Measurements from ENCODE around the gene OSCP1. TPM values are rescaled to one million over a fixed set of nuclear protein-coding genes. Genes with fewer than 3 reads are reported as not detected.

Gene OSCP1
- total and polyA plus RNA-seq, 2 experiments from 2014 or later = 6.9 to 10.2 TPM

DNA sequence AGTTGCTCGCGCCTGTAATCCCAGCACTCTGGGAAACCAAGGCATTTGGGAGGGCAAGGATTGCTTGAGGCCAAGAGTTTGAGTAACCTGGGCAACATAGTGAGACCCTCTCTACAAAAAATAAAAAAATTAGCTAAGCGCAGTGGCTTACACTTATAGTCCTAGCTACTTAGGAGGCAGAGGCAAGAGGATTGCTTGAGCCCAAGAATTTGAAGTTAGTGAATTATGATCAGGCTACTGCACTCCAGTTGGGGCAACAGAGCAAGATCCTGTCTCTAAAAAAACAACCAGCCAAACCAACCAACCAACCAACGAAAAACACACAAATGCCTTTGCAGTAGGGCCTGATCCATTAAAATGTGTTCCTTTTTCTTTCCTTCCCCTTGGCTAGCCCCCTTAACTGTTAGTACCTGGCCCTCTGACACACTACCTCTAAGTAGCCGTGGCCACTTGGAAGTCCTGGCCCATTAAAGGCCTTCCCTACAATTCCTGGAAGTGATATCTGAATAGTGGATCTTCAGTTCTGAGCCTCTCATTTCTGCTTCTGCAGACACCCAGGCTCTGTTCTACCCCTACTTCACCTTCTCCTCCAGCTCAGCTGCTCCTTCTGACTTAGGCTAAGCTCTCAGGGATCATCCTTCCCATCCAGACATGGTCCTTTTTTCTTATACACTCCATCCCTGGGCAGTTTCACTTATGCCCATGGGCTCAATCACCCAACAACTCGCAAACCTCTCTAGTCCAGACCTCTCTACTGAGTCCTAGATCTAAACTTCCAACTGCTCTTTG, 3.5 kb upstream of the OSCP1 start:
- Histone ChIP-seq H3K27me3 (replicated peaks; ENCODE audit: insufficient read depth) (no peaks in the 10 kb centered on the region), H3K9ac (no peak overlapping the region), H3K4me2 (ENCODE audit: unreplicated experiment) (no peak overlapping the region), H2AFZ (no peak overlapping the region), H3K4me3 (no peak overlapping the region), H4K20me1 (ENCODE audit: insufficient read depth) (no peaks in the 10 kb centered on the region), H3K27ac (no peak overlapping the region), H3K36me3 (ENCODE audit: low read depth) (peaks cover 22% of the 10 kb centered on the region), H3K9me2 (ENCODE audit: insufficient read depth) (no peaks in the 10 kb centered on the region), H3K79me2 (ENCODE audit: insufficient read depth) (no peaks in the 10 kb centered on the region), H3K4me1 (ENCODE audit: insufficient read depth) (no peaks in the 10 kb centered on the region), H3K9me3 (ENCODE audit: low read depth) (no peaks in the 10 kb centered on the region), H3F3A (ENCODE audit: insufficient read depth) (0 out of 2 replicates have a peak, but pooled peaks cover 8% of the 10 kb centered on the region)
- TF ChIP-seq EZH2 (IDR thresholded peaks at IDR 0.05; ENCODE audit: insufficient read depth, poor library complexity, severe bottlenecking) (no peak), EZH2phosphoT487 (IDR thresholded peaks at IDR 0.05; ENCODE audit: insufficient read depth, low read depth) (no peak)
- 97 to 99% methylated on average over 6 of the region's 6 CpGs for WGBS, 2 experiments (ENCODE audit: low coverage in 1 of 2, low lambda C conversion rate in 2 of 2, missing lambda C conversion rate in 2 of 2)
- in situ Hi-C loops (cut with MboI) = no loop called here
- DNase-seq = no peak

DNA sequence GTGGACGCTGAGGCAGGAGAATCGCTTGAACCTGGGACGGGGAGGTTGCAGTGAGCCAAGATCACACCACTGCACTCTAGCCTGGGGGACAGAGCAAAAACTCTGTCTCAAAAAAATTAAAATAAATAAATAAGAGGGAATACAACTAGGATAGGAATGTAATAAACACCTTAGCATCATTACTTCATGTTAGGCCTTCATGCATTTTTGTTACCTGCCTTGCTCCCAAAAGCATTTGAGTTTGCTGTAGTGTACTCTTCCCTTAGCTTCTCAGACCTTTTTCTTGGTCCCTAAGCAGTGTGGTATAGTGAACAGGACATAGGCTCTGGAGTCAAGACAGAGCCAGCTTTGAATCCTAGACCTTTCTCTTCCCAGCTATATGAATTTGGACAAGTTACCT, 2.8 kb upstream of the OSCP1 start:
- H4K20me1 ChIP-seq (ENCODE audit: insufficient read depth) = no peaks in the 10 kb centered on the region
- H3K27me3 ChIP-seq (replicated peaks; ENCODE audit: insufficient read depth) = no peaks in the 10 kb centered on the region
- peaks cover 22% of the 10 kb centered on the region for H3K36me3 ChIP-seq (ENCODE audit: low read depth)
- H3K9me3 ChIP-seq (ENCODE audit: low read depth) = no peaks in the 10 kb centered on the region
- H3K4me3 ChIP-seq = no peak overlapping the region
- no peaks in the 10 kb centered on the region for H3K79me2 ChIP-seq (ENCODE audit: insufficient read depth)
- no peaks in the 10 kb centered on the region for H3K4me1 ChIP-seq (ENCODE audit: insufficient read depth)
- H3K9me2 ChIP-seq (ENCODE audit: insufficient read depth) = no peaks in the 10 kb centered on the region
- no peak overlapping the region for H2AFZ ChIP-seq
- TF ChIP-seq EZH2phosphoT487 (IDR thresholded peaks at IDR 0.05; ENCODE audit: insufficient read depth, low read depth) = no peak
- no peak for TF ChIP-seq EZH2 (IDR thresholded peaks at IDR 0.05; ENCODE audit: insufficient read depth, poor library complexity, severe bottlenecking)
- H3F3A ChIP-seq (ENCODE audit: insufficient read depth) = 0 out of 2 replicates have a peak, but pooled peaks cover 8% of the 10 kb centered on the region
- WGBS, 2 experiments (ENCODE audit: low coverage in 1 of 2, low lambda C conversion rate in 2 of 2, missing lambda C conversion rate in 2 of 2) = 86 to 99% methylated on average over 3 of the region's 3 CpGs
- in situ Hi-C loops (cut with MboI) = no loop called here
- H3K27ac ChIP-seq = no peak overlapping the region
- DNase-seq = no peak
- H3K9ac ChIP-seq = no peak overlapping the region
- H3K4me2 ChIP-seq (ENCODE audit: unreplicated experiment) = no peak overlapping the region

DNA sequence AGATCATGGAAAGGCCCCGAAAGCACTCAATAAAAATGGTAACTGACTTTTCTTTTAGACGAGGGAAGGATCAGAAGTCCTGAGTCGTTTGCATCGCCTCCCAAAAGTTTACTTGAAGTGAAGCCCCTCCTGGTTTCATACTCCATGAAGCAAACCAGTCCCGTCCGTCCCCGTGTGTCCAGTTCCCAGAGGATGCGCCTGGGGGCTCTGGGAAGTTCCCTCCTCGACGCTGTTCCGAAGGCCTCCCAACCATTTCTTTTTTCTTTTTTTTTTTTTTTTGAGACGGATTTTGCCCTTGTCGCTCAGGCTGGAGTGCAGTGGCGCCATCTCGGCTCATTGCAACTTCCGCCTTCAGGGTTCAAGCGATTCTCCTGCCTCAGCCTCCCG, 661 bp upstream of the OSCP1 start:
- no peaks in the 10 kb centered on the region for H4K20me1 ChIP-seq (ENCODE audit: insufficient read depth)
- 0 out of 2 replicates have a peak, but pooled peaks cover 8% of the 10 kb centered on the region for H3F3A ChIP-seq (ENCODE audit: insufficient read depth)
- H3K4me3 ChIP-seq = peak overlapping the region; percentile 79
- in situ Hi-C loops (cut with MboI) = no loop called here
- H3K4me2 ChIP-seq (ENCODE audit: unreplicated experiment) = peak overlapping the region; percentile 66
- H3K79me2 ChIP-seq (ENCODE audit: insufficient read depth) = no peaks in the 10 kb centered on the region
- no peaks in the 10 kb centered on the region for H3K4me1 ChIP-seq (ENCODE audit: insufficient read depth)
- H3K27ac ChIP-seq = peak overlapping the region; percentile 97
- H3K9ac ChIP-seq = peak overlapping the region; percentile 93
- H3K9me2 ChIP-seq (ENCODE audit: insufficient read depth) = no peaks in the 10 kb centered on the region
- no peak for DNase-seq
- H2AFZ ChIP-seq = peak overlapping the region; percentile 90
- 8 to 12% methylated on average over 13 to 18 of the region's 18 CpGs for WGBS, 2 experiments (ENCODE audit: low coverage in 1 of 2, low lambda C conversion rate in 2 of 2, missing lambda C conversion rate in 2 of 2)
- no peaks in the 10 kb centered on the region for H3K27me3 ChIP-seq (replicated peaks; ENCODE audit: insufficient read depth)
- no peak for TF ChIP-seq EZH2phosphoT487 (IDR thresholded peaks at IDR 0.05; ENCODE audit: insufficient read depth, low read depth)
- H3K9me3 ChIP-seq (ENCODE audit: low read depth) = no peaks in the 10 kb centered on the region
- peaks cover 8% of the 10 kb centered on the region; the same call in 1 of the 2 replicates for H3K36me3 ChIP-seq (ENCODE audit: low read depth)

DNA sequence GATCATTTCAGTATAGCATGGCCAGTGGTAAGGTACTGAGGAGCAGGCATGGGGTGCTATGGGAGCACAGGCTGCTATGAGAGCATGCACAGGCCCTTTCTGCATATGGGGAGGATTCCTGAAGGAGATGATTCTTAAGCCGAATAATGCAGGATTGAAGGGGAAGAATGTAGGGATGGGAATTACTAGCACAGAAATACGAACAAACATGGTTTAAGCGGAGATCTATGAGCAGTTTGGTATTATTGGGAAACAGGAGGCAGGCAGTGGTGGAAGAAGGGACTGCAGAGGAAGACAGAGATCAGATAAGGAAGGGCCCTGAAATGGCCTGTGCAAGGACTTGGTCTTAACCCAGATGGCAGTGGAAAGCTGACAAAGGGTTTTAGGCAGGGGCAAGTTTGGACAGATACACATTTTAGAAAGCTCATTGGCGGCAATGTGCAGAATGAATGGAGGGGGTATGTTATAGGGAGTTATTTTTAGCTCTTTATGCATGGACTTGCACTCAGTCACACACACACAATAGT, 1.7 kb downstream of the OSCP1 start:
- Histone ChIP-seq H3K9me3 (ENCODE audit: low read depth) (no peaks in the 10 kb centered on the region), H3K36me3 (ENCODE audit: low read depth) (no peaks in the 10 kb centered on the region), H3K27me3 (replicated peaks; ENCODE audit: insufficient read depth) (no peaks in the 10 kb centered on the region), H3K9ac (no peak overlapping the region), H4K20me1 (ENCODE audit: insufficient read depth) (no peaks in the 10 kb centered on the region), H3K4me1 (ENCODE audit: insufficient read depth) (no peaks in the 10 kb centered on the region), H3F3A (ENCODE audit: insufficient read depth) (0 out of 2 replicates have a peak, but pooled peaks cover 8% of the 10 kb centered on the region), H3K27ac (no peak overlapping the region), H3K4me3 (no peak overlapping the region), H3K79me2 (ENCODE audit: insufficient read depth) (no peaks in the 10 kb centered on the region), H3K4me2 (ENCODE audit: unreplicated experiment) (no peak overlapping the region), H2AFZ (no peak overlapping the region), H3K9me2 (ENCODE audit: insufficient read depth) (no peaks in the 10 kb centered on the region)
- no peak for TF ChIP-seq EZH2phosphoT487 (IDR thresholded peaks at IDR 0.05; ENCODE audit: insufficient read depth, low read depth)
- TF ChIP-seq EZH2 (IDR thresholded peaks at IDR 0.05; ENCODE audit: insufficient read depth, poor library complexity, severe bottlenecking) = no peak
- peak; percentile 17 for DNase-seq
- WGBS, 2 experiments (ENCODE audit: low coverage in 1 of 2, low lambda C conversion rate in 2 of 2, missing lambda C conversion rate in 2 of 2) = 80 to 87% methylated on average over 4 of the region's 4 CpGs
- in situ Hi-C loops (cut with MboI) = no loop called here
